ENCODE measurements around the gene ATP7A. TPM values are rescaled to one million over a fixed set of nuclear protein-coding genes. Genes with fewer than 3 reads are reported as not detected.

Gene ATP7A
- total RNA-seq, 1 donor from 2014 or later = 2.4 TPM

- no peak for FAIRE-seq
- no peaks in the 10 kb centered on the region for H3K27me3 ChIP-seq (ENCODE audit: control insufficient read depth, insufficient read depth, low read length)
- TF ChIP-seq, protein P1, sequence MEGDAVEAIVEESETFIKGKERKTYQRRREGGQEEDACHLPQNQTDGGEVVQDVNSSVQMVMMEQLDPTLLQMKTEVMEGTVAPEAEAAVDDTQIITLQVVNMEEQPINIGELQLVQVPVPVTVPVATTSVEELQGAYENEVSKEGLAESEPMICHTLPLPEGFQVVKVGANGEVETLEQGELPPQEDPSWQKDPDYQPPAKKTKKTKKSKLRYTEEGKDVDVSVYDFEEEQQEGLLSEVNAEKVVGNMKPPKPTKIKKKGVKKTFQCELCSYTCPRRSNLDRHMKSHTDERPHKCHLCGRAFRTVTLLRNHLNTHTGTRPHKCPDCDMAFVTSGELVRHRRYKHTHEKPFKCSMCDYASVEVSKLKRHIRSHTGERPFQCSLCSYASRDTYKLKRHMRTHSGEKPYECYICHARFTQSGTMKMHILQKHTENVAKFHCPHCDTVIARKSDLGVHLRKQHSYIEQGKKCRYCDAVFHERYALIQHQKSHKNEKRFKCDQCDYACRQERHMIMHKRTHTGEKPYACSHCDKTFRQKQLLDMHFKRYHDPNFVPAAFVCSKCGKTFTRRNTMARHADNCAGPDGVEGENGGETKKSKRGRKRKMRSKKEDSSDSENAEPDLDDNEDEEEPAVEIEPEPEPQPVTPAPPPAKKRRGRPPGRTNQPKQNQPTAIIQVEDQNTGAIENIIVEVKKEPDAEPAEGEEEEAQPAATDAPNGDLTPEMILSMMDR (IDR thresholded peaks at IDR 0.05; ENCODE audit: insufficient read depth, low read length, severe bottlenecking) = no peak
These were observed 187.6 kb downstream of the ATP7A start for GRCh38 chrX:78098108-78098507.

More at GRCh38 chrX:78098108-78098507, 187.6 kb downstream of the ATP7A start:
- Histone ChIP-seq H3K36me3 (ENCODE audit: control insufficient read depth, insufficient read depth, low read length) (no peaks in the 10 kb centered on the region), H3K4me3 (ENCODE audit: low read depth, low read length) (no peak overlapping the region)
- no peak for DNase-seq (ENCODE audit: low read depth)

Other genes with a start within 250 kb of the ATP7A start
- 37.6 and 41.2 TPM in 2 replicates for gene ATRX, start 124.5 kb upstream of the ATP7A start, total RNA-seq
- gene MAGT1, start 15.3 kb upstream of the ATP7A start, total RNA-seq = 67.7 and 179 TPM in 2 replicates
- 358 and 360 TPM in 2 replicates for gene COX7B, start 11.2 kb upstream of the ATP7A start, total RNA-seq
- gene PGAM4, start 58.9 kb downstream of the ATP7A start, total RNA-seq = not detected in 2 replicates
- gene PGK1, start 193.6 kb downstream of the ATP7A start, total RNA-seq = 306 and 339 TPM in 2 replicates
- gene TAF9B, start 229.0 kb downstream of the ATP7A start, total RNA-seq = 3.8 and 4.2 TPM in 2 replicates